HFFc6 (cell line): ENCODE data around the gene THADA. TPM values are rescaled to one million over a fixed set of nuclear protein-coding genes. Genes with fewer than 3 reads are reported as not detected.

Source experiments
- DNase-seq: peaks from one replicate; pipeline ENCODE4 v3.0.0-alpha.2; 2018
- H3K27ac Mint-ChIP-seq: 2 replicates; pipeline ENCODE4 v1.8.0; 2020; ENCODE audit warnings: mild to moderate bottlenecking, mixed read lengths
- H3K27me3 Mint-ChIP-seq: 2 replicates; pipeline ENCODE4 v1.8.0; 2021; ENCODE audit warnings: mild to moderate bottlenecking, moderate library complexity, mixed read lengths; ENCODE audit not compliant: insufficient read depth
- H3K36me3 Mint-ChIP-seq: 2 replicates; pipeline ENCODE4 v1.8.0; 2021; ENCODE audit warnings: low read depth, mixed read lengths
- H3K4me1 Mint-ChIP-seq: 2 replicates; pipeline ENCODE4 v1.8.0; 2020; ENCODE audit warnings: low read depth, mixed read lengths
- H3K4me3 Mint-ChIP-seq: 2 replicates; pipeline ENCODE4 v1.8.0; 2020; ENCODE audit warnings: mild to moderate bottlenecking, moderate library complexity, mixed read lengths
- H3K9me3 Mint-ChIP-seq: 2 replicates; pipeline ENCODE4 v1.8.0; 2020; ENCODE audit warnings: mild to moderate bottlenecking, mixed read lengths
- total RNA-seq, 6 experiments: library from RNA; stranded (reverse); fragmentation: NEBNext Ultra II Directional; extraction: Animal tissue kit (Norgen Biotek cat#: 25700); gene quantifications; 2 replicates in 1 of 6; 3 replicates in 5 of 6; pipeline ENCODE4 v1.2.3, GENCODE V29; 2021
- TF ChIP-seq, protein P1 (sequence below): fragments of 200-600 bp; sonication (generic); IDR thresholded peaks from 2 replicates; pipeline ENCODE4 v1.5.0; 2021; ENCODE audit warnings: antibody characterized with exemption, mild to moderate bottlenecking

Gene THADA
- total RNA-seq, 6 experiments from 2014 or later = 14.3 to 20.5 (median 17.3) TPM

GRCh38 chr2:43307973-43308372 is 287.9 kb downstream of the THADA start:
- TF ChIP-seq, protein P1, sequence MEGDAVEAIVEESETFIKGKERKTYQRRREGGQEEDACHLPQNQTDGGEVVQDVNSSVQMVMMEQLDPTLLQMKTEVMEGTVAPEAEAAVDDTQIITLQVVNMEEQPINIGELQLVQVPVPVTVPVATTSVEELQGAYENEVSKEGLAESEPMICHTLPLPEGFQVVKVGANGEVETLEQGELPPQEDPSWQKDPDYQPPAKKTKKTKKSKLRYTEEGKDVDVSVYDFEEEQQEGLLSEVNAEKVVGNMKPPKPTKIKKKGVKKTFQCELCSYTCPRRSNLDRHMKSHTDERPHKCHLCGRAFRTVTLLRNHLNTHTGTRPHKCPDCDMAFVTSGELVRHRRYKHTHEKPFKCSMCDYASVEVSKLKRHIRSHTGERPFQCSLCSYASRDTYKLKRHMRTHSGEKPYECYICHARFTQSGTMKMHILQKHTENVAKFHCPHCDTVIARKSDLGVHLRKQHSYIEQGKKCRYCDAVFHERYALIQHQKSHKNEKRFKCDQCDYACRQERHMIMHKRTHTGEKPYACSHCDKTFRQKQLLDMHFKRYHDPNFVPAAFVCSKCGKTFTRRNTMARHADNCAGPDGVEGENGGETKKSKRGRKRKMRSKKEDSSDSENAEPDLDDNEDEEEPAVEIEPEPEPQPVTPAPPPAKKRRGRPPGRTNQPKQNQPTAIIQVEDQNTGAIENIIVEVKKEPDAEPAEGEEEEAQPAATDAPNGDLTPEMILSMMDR = no peak
- Mint-ChIP-seq H3K36me3 (peaks cover 10% of the 10 kb centered on the region; the same call in 1 of the 2 replicates), H3K27me3 (peaks cover 4% of the 10 kb centered on the region), H3K27ac (no peak overlapping the region), H3K9me3 (no peaks in the 10 kb centered on the region), H3K4me3 (no peak overlapping the region), H3K4me1 (peaks cover 29% of the 10 kb centered on the region)
- no peak for DNase-seq

GRCh38 chr2:43307046-43307445 is 288.8 kb downstream of the THADA start:
- Mint-ChIP-seq H3K4me1 (peaks cover 21% of the 10 kb centered on the region), H3K27me3 (peaks cover 4% of the 10 kb centered on the region), H3K36me3 (peaks cover 10% of the 10 kb centered on the region; the same call in 1 of the 2 replicates), H3K9me3 (no peaks in the 10 kb centered on the region), H3K27ac (no peak overlapping the region), H3K4me3 (no peak overlapping the region)
- DNase-seq = no peak
- TF ChIP-seq, protein P1 = no peak

GRCh38 chr2:43306197-43306596 is 289.6 kb downstream of the THADA start:
- TF ChIP-seq, protein P1 = no peak
- Mint-ChIP-seq H3K9me3 (no peaks in the 10 kb centered on the region), H3K4me3 (no peak overlapping the region), H3K4me1 (peaks cover 15% of the 10 kb centered on the region), H3K27me3 (peaks cover 4% of the 10 kb centered on the region), H3K27ac (no peak overlapping the region), H3K36me3 (peaks cover 10% of the 10 kb centered on the region; the same call in 1 of the 2 replicates)
- no peak for DNase-seq

DNA sequence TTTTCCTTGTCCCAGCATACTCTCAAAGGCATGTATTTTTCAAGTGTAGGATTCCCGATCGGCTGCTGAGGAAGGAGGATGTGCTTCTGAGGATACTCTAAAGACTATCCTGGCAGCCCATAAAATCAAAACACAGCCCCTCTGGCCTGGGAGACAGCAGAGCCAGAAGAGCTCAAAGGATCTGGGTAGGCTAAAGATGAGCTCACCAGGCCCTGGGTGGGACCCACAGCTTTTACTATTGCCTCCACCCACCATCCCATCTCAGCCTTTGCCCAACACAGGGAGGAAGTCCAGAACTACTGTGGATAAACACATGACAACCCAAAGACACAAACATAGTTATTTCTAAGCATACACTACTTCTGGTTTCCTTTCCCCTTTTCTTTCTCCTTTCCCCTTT is 290.3 kb downstream of the THADA start:
- Mint-ChIP-seq H3K4me3 (no peak overlapping the region), H3K9me3 (no peaks in the 10 kb centered on the region), H3K4me1 (peaks cover 15% of the 10 kb centered on the region), H3K36me3 (peaks cover 10% of the 10 kb centered on the region; the same call in 1 of the 2 replicates), H3K27ac (no peak overlapping the region), H3K27me3 (peaks cover 4% of the 10 kb centered on the region)
- DNase-seq = no peak
- TF ChIP-seq, protein P1 = no peak

GRCh38 chr2:43305012-43305411 is 290.8 kb downstream of the THADA start:
- TF ChIP-seq, protein P1 = no peak
- H3K36me3 Mint-ChIP-seq = peaks cover 10% of the 10 kb centered on the region; the same call in 1 of the 2 replicates
- H3K4me3 Mint-ChIP-seq = no peak overlapping the region
- H3K9me3 Mint-ChIP-seq = no peaks in the 10 kb centered on the region
- H3K27ac Mint-ChIP-seq = no peak overlapping the region
- H3K27me3 Mint-ChIP-seq = peaks cover 4% of the 10 kb centered on the region; the same call in 1 of the 2 replicates
- no peak for DNase-seq
- peaks cover 17% of the 10 kb centered on the region for H3K4me1 Mint-ChIP-seq
